Measurements from ENCODE around the gene TOGARAM2.

DNA sequence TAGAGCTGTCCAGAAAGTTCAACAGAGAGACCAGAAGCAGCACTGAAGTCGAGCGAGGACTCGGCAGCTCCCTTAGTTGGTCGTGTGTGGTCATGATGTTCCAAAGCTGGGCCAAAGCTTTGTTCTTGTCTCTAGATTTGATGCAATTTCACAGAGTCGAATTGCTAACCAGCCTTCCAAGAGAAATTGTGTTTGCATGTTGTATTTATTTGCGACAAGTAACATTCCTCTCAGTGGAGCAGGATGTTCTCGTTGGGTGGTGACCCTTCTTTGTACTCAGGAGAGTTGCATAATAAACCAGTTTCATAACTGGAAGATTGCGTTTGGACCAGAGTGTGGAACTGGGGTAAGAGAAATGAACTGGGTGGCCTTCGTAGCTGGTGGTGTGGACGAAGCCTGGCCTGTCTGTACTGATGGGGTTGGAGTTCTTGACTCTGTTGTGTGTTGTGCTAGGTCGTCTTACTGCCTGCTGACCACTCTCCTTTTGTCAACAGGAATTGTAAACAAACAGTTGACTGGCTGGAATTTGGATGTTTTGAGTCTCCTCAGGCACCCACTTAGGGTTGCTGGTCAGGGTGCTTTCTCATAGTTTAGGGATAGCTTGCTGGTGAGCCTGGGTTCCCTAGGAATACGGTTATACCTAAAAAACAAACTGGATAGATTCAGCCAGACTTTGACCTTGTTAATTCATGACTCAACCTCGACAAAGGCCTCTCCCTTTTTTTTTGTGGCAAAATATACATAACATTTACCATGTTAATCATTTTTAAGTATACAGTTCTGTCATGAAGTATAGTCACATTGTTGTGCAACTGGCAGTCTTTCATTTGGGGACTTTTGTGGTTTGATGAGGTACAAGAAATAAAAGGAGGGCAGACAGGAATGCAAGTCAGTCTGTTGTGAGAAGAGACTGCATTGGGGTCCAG, 28.9 kb upstream of the TOGARAM2 start:
- TF ChIP-seq ZNF501 (tag by site-specific recombination; IDR thresholded peaks at IDR 0.05) (no peak), BCL11A (tag by site-specific recombination; IDR thresholded peaks at IDR 0.05; ENCODE audit: low read depth) (no peak), ZNF549 (tag by site-specific recombination; IDR thresholded peaks at IDR 0.05) (no peak), PBX3 (CRISPR knock-in tag; IDR thresholded peaks at IDR 0.05) (no peak), CTCF (tag by site-specific recombination; IDR thresholded peaks at IDR 0.05) (no peak), ZNF785 (tag by site-specific recombination; IDR thresholded peaks at IDR 0.05) (no peak), ZNF701 (tag by site-specific recombination; IDR thresholded peaks at IDR 0.05) (no peak), ZNF350 (tag by site-specific recombination; IDR thresholded peaks at IDR 0.05) (no peak), ZNF404 (tag by site-specific recombination; IDR thresholded peaks at IDR 0.05) (no peak), ZNF658 (tag by site-specific recombination; IDR thresholded peaks at IDR 0.05) (no peak), ZNF138 (tag by site-specific recombination; IDR thresholded peaks at IDR 0.05; ENCODE audit: borderline replicate concordance) (no peak)
- TF ChIP-seq, protein P1, sequence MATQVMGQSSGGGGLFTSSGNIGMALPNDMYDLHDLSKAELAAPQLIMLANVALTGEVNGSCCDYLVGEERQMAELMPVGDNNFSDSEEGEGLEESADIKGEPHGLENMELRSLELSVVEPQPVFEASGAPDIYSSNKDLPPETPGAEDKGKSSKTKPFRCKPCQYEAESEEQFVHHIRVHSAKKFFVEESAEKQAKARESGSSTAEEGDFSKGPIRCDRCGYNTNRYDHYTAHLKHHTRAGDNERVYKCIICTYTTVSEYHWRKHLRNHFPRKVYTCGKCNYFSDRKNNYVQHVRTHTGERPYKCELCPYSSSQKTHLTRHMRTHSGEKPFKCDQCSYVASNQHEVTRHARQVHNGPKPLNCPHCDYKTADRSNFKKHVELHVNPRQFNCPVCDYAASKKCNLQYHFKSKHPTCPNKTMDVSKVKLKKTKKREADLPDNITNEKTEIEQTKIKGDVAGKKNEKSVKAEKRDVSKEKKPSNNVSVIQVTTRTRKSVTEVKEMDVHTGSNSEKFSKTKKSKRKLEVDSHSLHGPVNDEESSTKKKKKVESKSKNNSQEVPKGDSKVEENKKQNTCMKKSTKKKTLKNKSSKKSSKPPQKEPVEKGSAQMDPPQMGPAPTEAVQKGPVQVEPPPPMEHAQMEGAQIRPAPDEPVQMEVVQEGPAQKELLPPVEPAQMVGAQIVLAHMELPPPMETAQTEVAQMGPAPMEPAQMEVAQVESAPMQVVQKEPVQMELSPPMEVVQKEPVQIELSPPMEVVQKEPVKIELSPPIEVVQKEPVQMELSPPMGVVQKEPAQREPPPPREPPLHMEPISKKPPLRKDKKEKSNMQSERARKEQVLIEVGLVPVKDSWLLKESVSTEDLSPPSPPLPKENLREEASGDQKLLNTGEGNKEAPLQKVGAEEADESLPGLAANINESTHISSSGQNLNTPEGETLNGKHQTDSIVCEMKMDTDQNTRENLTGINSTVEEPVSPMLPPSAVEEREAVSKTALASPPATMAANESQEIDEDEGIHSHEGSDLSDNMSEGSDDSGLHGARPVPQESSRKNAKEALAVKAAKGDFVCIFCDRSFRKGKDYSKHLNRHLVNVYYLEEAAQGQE (tag by site-specific recombination; IDR thresholded peaks at IDR 0.05): no peak
